ENCODE data around the gene ANKS1B. TPM values are rescaled to one million over a fixed set of nuclear protein-coding genes. Genes with fewer than 3 reads are reported as not detected.

Gene ANKS1B
- polyA plus RNA-seq, 1 experiment: 0.27 TPM

DNA sequence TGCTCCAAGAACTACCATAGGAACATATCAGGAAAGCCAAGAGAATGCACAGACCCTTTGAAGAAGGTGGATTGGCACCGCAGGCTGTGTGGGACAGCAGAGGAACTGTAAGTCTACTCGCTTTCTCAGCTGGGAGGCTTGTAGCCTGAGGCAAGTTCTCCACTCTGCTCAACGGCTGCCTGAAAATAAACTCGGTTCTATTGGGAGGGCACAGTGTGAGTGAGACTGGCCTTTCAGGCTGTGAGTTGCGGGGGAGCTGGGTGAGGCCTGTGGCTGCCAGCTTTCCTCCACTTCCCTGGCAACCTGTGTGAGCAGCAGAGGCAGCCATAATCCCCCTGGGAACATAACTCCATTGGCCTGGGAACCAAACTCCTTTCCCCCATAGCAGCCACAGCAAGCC is 132.1 kb downstream of the ANKS1B start:
- ChIA-PET POLR2A (no interaction called here), CTCF (no interaction called here)
- H3K4me3 ChIP-seq (ENCODE audit: low read depth, low read length): no peak overlapping the region
- H3K36me3 ChIP-seq (ENCODE audit: control insufficient read depth, insufficient read depth, low read length): no peaks in the 10 kb centered on the region
- H3K27me3 ChIP-seq (ENCODE audit: control insufficient read depth, insufficient read depth, low read length): no peaks in the 10 kb centered on the region
- no peak for DNase-seq (ENCODE audit: low read depth)
- TF ChIP-seq, protein P1, sequence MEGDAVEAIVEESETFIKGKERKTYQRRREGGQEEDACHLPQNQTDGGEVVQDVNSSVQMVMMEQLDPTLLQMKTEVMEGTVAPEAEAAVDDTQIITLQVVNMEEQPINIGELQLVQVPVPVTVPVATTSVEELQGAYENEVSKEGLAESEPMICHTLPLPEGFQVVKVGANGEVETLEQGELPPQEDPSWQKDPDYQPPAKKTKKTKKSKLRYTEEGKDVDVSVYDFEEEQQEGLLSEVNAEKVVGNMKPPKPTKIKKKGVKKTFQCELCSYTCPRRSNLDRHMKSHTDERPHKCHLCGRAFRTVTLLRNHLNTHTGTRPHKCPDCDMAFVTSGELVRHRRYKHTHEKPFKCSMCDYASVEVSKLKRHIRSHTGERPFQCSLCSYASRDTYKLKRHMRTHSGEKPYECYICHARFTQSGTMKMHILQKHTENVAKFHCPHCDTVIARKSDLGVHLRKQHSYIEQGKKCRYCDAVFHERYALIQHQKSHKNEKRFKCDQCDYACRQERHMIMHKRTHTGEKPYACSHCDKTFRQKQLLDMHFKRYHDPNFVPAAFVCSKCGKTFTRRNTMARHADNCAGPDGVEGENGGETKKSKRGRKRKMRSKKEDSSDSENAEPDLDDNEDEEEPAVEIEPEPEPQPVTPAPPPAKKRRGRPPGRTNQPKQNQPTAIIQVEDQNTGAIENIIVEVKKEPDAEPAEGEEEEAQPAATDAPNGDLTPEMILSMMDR (IDR thresholded peaks at IDR 0.05; ENCODE audit: insufficient read depth, low read depth, low read length): no peak

DNA sequence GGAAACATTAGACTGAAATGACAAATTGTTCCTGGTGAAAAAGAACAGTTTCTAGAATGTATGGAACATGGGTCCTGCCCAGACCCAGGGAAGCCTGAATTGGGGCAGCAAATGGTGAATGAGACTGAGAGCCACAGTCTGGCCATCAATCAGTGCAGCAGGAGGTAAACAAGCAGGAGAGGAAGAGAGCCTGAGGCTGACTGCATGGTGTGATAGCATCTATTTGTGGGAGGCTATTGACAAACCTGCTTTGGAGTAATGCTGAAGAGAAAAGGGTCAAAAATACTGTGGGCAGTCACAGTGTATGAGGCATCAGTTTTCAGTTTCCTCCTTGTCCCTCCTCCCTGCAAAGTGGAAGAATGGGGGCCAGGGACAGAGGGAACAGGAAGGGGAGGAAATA is 136.8 kb downstream of the ANKS1B start:
- TF ChIP-seq, protein P1 (IDR thresholded peaks at IDR 0.05; ENCODE audit: insufficient read depth, low read depth, low read length): no peak
- H3K36me3 ChIP-seq (ENCODE audit: control insufficient read depth, insufficient read depth, low read length): no peaks in the 10 kb centered on the region
- no peaks in the 10 kb centered on the region for H3K27me3 ChIP-seq (ENCODE audit: control insufficient read depth, insufficient read depth, low read length)
- H3K4me3 ChIP-seq (ENCODE audit: low read depth, low read length): no peak overlapping the region
- DNase-seq (ENCODE audit: low read depth): no peak
- ChIA-PET CTCF (no interaction called here), POLR2A (no interaction called here)

DNA sequence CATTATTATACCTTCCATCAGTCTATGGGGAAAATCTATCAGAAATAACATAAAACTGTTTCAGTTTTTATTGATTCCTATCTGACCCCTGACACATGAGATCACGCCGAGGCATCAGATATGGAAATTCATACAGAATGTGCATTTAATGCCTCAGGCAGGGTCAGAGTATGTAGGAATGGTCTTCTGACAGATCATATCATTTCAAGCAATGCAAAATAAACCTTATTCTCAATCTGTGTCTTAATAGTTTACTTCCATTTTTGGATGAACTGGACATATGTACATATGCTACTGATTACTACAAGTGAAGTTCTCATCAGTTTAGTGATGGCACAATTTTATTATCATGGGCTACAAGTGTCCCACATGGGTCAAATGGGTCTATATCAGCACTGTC is 150.0 kb downstream of the ANKS1B start:
- TF ChIP-seq, protein P1 (IDR thresholded peaks at IDR 0.05; ENCODE audit: insufficient read depth, low read depth, low read length): no peak
- no peak for DNase-seq (ENCODE audit: low read depth)
- ChIA-PET CTCF (no interaction called here), POLR2A (no interaction called here)
- Histone ChIP-seq H3K27me3 (ENCODE audit: control insufficient read depth, insufficient read depth, low read length) (no peaks in the 10 kb centered on the region), H3K36me3 (ENCODE audit: control insufficient read depth, insufficient read depth, low read length) (no peaks in the 10 kb centered on the region), H3K4me3 (ENCODE audit: low read depth, low read length) (no peak overlapping the region)

DNA sequence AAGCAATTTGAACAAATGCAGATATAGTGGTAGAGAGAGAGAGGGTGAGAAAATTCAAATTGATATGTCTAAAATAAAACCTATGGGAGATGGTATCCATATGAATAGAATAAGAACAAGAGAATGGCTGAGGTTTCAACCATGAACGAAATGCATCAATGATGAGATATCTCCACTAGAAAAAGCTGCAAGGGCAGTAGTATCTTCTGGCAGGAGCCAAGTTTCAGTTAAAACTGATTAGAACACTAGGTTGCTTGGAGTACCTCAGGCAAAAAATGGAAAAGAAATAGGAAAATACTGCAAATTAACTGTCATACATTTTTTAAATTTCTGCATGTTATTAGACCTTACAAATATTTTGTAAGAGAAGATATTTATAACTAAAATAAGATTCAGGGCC is 151.3 kb downstream of the ANKS1B start:
- no peak for DNase-seq (ENCODE audit: low read depth)
- CTCF ChIA-PET: no interaction called here
- no peak overlapping the region for H3K4me3 ChIP-seq (ENCODE audit: low read depth, low read length)
- no peaks in the 10 kb centered on the region for H3K27me3 ChIP-seq (ENCODE audit: control insufficient read depth, insufficient read depth, low read length)
- TF ChIP-seq, protein P1 (IDR thresholded peaks at IDR 0.05; ENCODE audit: insufficient read depth, low read depth, low read length): no peak
- POLR2A ChIA-PET: no interaction called here
- H3K36me3 ChIP-seq (ENCODE audit: control insufficient read depth, insufficient read depth, low read length): no peaks in the 10 kb centered on the region

DNA sequence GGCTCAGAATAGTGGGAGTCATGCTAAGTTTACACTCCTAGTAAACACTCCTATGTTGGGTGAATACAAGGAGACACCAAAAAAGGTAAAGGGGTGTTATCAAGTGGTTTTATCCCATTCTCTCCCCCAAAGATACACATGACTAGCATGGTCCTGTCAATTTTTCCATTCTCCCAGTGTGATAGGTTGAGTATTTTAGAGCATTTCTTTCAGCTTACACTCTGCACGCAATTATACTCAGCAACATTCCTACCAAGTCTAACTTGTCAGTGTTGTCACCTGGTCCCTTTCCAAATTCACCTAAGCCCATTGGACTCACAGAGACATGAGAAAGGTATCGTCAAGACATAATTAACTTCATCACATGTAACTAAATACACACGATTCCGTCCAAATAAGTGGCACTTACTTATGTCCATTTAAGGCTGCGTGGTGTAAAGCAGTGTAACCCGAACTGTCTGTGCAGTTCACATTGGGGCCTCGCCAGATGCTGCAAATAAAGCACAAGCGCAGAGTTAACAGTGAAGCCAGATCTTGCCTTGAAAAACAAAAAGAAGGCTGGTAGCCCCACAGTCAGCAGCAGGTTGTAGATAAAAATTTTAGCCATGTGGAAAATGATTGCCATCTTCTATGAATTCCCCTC is 159.7 kb downstream of the ANKS1B start:
- TF ChIP-seq, protein P1 (IDR thresholded peaks at IDR 0.05; ENCODE audit: insufficient read depth, low read depth, low read length): no peak
- CTCF ChIA-PET: no interaction called here
- no peak for DNase-seq (ENCODE audit: low read depth)

More for the DNA sequence above, 159.7 kb downstream of the ANKS1B start:
- Histone ChIP-seq H3K4me3 (ENCODE audit: low read depth, low read length) (no peak overlapping the region), H3K36me3 (ENCODE audit: control insufficient read depth, insufficient read depth, low read length) (no peaks in the 10 kb centered on the region), H3K27me3 (ENCODE audit: control insufficient read depth, insufficient read depth, low read length) (no peaks in the 10 kb centered on the region)
- POLR2A ChIA-PET: no interaction called here
